HG02763 (cell line): ENCODE results near the gene STAC.

Source experiments
- ATAC-seq: cut with Tn5 transposase; IDR thresholded peaks from one replicate; pipeline ENCODE4 v1.9.1; 2021; ENCODE audit warnings: mild to moderate bottlenecking, moderate library complexity; ENCODE audit not compliant: unreplicated experiment

STAC gene, protein sequence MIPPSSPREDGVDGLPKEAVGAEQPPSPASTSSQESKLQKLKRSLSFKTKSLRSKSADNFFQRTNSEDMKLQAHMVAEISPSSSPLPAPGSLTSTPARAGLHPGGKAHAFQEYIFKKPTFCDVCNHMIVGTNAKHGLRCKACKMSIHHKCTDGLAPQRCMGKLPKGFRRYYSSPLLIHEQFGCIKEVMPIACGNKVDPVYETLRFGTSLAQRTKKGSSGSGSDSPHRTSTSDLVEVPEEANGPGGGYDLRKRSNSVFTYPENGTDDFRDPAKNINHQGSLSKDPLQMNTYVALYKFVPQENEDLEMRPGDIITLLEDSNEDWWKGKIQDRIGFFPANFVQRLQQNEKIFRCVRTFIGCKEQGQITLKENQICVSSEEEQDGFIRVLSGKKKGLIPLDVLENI

DNA sequence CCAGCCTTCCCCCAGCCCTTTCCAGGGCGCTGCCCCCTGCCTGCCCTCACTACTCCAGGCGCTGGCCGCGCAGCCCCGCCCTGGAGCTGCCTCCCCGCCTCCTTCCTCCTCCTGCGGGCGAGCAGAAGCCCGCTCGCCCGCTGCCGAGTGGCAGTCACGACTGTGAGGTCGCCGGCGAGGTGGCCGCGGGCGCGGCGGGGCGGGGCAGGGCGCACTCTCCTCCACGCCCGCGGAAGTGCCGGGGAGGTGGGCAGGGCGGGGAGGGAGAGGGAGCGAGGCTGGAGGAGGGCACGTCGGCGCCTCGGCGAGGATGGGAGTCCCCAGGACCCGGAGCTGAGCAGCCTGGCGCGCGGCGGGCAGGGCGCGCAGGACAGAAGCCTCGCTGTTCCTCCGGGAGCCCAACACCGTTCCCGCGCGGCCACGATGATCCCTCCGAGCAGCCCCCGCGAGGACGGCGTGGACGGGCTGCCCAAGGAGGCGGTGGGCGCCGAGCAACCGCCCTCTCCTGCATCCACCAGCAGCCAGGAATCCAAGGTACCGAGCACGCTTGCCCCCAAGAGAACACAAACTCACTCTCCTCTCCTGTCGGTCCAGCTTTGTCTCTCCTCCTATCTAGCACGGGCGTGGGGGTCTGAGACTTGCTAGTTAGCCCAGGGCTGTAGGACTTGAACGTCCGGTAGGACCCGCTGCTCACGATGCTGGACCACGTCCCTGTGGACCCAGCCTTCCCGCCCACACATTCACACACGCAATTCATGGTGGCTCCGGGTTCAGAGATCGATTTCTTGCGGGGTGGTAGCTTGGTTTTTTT is at the start of gene STAC:
TSS of gene STAC (plus strand) at position 284 of the 811 bp plus-strand sequence. CDS start at position 424, 140 bp downstream.
- ATAC-seq, result no peak

DNA sequence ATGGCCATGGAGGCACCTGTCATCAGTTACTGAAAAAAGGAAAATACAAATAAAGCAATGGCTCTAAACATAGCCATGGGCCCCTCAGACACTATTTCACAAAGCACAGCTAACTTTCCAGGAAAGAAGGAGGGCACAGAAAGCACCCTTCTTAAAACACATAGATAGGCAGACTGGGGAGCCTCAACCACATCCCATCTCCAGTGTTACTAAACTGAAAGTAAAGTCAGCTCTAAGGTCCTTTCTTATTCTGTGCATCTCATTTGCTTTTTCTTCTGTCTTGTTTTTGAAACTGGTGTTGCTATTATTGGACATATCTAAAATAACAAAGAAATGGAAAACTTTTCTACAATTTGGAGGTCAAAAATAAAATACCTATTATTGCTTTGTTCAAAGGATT is 48.2 kb upstream of the STAC start:
- no peak for ATAC-seq

DNA sequence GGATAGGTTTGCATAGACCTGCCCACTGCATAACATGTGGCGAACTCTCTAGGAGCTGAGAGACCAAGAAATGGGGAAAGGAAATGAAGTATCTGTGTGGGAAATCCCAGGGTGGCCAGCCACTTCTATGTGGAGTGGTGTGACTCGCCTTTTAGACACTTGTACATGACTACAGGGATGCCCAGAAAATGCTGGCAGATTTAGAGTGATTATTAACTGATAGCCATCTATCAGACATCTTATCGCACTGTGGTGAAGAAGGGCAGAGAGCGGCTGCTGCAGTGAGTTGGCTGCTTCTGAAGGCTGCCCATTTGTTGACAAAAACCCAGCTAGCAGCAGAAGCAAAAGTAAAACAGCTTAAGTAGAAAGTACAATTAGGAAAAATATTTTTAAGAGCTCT is 18.1 kb upstream of the STAC start:
- no peak for ATAC-seq

DNA sequence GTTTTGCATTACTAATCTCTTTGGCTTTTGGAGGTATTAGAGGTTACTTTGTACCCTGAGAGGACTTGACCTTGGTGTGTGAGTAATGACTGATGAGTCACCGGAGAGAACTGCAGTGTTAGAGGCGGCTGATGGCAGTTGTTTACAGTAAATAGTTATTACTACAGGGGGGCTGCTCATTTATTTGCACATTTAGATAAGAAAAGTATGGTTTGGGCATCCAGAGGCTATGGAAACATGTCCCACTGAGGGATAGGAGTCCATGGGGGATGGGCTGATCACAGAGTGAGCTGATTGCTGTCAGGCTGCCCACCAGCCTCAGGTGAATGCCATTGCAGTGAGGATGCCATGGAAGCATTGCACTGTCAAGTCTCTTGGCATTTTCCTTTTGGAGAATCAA is 17.3 kb upstream of the STAC start:
- ATAC-seq, result no peak

DNA sequence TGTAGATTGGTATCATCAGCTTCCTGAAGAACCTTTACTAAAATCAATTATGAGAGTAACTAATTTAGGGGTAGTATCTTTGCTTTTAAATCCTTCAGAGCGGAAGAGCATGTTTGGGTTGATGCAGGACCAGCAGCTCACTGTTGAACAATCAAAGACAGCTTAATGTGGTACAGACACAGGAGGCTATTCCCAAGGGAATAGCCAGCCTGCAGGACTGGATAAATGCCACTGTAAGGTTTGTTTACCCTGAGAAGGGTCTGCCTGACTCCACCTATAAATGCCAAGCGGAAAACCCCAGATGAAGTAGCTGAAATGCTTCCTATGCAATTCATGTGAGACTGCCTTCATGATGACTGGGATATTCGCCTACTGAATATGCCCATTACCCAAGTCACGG is 16.0 kb upstream of the STAC start:
- ATAC-seq, result no peak

DNA sequence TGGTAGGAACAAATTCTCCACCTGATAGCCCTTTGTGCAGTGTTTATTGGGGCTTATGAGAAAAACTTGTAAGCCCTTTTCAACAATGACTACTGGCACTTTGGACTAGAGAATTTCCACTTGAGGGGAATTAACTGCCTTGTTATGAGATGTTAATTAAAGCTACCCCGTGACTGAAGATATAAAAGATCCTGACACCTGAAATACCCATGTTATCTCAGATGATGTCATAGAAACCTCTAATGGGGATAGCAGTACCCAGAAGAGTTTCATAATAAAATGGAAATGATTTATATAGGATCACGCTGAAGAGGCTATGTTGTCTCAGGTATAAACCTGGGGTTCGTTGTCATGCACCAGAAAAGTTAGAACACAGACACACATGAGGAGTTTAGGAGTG is 14.5 kb upstream of the STAC start:
- ATAC-seq, result no peak

DNA sequence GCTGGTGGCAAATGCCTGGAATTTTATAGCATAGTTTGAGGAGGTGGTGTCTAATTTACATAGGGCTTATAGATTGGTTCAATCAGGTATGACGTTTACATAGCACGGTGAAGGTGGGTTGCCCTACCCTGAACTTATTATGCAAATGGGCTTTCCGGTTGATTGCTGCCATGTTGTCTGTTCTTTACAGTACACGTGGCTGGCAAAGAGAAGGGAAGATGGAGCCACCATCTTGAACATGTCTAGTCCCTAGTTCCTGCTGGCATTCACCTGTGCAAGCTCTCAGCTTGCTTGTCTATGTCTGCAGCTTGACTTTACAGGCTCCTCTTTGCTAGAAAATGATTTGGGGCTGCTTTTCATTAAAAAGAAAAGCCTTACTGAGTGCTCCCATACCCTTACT is 14.0 kb upstream of the STAC start:
- ATAC-seq, result no peak

DNA sequence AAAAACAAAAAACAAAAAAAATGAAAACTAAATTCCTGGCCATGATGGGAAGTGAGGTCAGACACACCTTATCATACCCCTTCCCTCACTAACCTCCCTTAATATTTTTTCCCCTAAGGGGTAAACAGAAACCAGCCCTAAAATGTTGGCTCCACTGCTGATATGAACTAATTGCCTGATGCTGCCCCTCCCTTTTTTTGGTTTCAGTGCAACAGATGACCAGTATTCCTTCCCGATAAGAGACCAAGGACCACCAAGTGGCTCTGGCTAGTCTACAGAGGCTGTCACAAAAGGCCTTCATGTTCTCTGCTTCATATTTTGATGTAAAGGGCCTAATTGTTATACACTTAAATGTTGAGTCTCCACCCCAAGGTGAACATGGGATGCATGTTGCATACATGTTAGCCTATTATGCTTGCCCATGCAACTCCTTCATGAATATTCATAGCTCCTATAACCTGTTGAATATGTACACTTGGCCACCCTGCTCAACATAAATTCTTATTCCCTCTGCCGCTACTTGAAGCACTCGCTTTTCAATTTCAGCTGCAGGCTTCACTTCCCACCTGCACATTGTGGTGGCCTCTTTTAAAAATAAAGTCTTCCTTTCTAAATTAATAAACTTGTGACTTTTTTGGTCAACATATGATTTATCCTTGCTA is 12.3 kb upstream of the STAC start:
- no peak for ATAC-seq

DNA sequence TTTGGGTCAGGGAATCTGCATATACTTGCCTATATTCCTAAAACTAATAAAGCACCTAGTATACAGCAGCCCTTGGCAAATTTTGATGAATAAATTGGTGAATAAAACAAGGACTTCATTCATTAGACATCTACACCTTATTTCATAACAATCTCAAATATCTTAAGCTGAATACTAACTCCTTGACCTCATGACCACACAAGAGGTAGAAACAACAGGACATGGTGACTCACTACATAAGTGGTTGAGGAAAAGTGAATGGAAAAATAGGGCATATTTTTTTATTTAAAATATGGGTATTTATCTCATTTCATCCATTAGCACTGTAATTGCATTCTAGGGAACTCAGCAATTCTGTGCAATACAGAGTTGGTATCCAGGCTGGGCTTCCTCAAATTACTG is 7.8 kb upstream of the STAC start:
- no peak for ATAC-seq

DNA sequence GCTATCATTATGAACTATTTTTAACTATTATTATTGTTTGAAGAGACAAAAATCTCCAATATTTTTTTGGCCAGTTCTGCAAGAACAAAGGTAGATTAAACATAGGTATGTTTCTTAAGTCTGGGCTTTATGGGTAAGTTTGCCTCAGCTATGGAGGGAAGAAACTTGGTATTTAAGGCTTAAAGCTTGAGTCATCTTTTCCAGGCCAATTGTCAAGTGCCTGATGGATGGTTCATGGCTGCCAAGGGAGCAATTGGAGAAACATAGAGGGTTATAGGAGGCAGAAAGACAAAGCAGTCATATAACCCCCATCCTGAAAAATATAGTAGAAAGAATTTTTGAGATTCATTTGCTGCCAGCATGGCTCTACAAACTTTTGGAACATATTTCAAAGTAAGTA is 7.2 kb upstream of the STAC start:
- no peak for ATAC-seq

DNA sequence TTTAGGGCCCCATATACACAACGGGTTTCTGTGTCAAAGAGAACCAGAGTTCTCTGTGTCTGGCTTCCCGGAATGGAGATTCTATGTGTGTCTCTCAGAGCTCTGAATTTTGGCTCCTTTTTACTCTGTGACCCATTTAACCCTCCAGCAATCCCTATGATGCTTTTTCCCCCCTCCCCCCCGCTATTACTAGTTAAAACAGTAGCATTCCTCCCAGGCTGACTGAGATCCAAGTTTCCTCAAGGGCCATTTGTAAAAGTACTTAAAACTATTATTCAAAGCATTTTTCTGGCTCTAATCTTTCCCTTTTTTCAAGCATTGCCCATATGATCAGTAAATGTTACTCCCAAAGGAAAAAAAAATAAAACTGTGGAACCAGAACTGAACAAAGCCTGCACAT is 6.6 kb upstream of the STAC start:
- ATAC-seq, result no peak

DNA sequence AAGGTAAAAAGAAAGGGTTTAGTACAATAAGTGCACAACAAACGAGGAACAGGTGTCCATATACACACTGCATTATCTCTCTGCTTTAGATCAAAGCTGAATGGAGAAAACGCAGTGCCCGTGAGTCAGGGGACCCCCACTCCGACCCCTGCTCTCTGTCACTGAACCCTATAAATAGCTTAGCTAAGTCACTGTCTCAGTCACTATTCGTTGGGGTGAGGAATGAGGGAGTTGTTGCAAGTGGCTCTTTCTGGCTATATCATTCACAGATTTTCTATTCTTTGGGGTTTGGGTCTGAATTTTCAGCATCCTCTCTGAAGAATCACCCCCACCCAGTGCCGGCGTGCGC is 458 bp upstream of the STAC start:
- ATAC-seq, result no peak

DNA sequence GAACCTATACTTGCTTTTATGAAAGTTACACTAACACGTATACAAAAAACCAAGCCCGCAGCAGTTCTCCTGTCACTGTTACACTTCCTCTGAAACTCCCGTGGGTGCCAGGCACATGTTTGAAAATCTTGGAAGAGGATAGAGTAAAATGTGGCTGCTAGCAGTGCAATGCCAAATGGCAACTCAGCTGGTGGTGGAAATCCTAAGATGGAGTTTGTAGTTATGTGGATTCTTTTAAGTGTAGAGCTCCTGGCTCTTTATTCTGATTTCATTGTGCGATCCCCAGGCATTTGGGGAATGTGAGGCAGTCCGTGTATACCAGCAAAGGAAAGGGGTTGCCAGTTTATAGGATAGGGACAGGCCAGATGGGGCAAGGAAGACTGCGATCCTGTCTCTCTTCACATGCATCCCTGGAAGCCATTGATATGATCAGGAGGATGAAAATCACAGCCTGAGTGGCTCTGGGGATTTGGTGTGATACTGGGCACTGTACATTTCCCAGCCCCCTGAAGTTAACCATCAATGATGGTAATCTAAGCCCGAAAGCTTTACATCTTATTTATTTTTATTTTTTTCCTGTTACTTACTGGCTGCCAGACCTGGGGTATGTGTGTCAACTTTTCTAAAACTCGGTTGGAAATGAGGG is 1.1 kb downstream of the STAC start:
- ATAC-seq, result no peak

DNA sequence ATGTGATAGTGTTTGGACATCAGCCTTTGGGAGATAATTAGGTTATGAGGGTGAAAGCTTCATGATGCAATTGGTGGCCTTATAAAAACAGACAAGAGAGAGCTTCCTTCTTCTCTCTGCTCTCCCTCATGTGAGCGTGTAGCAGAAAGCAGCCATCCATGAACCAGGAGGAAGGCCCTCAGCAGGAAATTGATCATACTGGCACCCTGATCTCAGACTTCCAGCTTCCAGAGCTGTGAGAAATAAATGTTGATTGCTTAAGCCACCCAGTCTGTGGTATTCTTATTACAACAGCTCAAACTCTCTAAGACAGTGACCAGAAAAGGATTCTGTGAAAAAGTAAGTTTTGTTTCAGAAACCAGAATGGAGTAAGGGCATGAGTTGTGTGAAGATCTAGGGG is 13.3 kb downstream of the STAC start:
- ATAC-seq, result no peak

DNA sequence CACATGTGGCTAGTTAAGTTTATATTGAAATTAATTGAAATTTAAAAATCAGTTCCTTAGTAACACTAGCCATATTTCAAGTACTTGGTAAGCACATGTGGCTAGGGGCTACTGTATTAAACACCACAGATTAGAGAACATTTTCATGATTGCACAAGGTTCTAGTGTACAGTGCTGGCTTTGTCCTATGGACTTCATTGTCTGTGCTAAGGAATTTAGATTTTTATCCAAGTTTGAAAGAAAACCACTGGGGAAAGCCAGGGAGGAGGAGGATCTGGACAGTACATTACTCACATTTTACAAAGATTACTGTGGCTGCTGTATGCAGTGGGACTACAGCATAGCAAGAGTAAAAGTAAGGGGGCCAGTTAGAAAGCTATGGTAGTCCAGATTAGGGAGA is 13.9 kb downstream of the STAC start:
- ATAC-seq, result no peak

DNA sequence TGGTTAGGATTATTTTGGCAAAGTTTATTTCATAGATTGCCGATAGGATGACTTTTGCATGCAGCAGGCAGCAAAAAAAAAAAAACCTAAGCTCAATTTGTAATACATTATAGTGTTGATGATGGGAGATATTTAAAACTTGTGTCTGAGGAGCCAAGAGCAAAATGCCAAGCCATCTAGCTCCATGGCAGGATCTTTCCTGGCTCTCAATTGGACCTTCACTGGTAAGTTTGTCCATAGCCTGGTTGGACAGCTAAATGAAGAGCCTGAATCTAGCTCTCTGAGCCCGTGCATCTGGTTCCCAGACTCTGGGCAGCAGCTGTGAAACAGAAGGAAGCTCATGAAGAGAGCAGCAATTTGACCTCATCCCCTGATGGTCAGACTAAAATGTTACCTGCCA is 17.5 kb downstream of the STAC start:
- ATAC-seq, result no peak

DNA sequence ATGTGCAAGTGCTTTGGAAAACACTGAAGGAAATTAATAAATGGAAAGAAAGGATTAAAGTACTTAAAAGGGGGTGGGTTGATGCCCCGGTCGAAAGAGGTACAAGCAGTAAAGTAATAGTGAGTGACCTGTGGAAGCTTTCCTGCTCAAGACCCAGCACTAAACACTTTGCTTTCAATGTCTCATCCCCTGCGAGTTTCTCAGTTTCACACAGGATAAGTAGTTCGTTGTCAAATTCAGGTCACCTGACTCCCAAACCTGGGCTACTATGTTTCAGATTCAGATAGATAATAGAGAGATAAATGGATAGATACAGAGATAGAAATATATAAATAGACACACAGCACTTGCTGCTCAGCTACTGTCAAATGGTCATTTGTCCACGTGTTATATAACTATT is 19.6 kb downstream of the STAC start:
- ATAC-seq, result no peak

DNA sequence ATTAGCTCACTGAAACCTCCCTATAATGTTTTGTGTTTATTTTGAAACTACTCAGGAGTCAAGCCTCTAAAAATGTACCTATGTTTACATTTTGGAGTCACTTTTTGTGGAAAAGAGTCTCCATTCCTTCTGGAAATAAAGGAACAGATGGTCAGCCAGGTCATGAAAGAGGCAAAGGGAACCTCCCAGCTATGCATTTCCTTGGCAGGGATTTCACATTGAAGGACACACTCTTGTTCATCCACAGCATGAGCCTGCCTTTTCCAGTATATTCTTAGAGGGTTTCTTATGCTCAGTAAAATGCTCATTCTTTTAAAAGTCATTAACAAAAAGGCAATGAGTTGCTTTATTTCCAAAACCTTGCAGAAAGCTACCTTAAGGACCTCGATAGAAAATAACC is 20.8 kb downstream of the STAC start:
- ATAC-seq, result no peak

DNA sequence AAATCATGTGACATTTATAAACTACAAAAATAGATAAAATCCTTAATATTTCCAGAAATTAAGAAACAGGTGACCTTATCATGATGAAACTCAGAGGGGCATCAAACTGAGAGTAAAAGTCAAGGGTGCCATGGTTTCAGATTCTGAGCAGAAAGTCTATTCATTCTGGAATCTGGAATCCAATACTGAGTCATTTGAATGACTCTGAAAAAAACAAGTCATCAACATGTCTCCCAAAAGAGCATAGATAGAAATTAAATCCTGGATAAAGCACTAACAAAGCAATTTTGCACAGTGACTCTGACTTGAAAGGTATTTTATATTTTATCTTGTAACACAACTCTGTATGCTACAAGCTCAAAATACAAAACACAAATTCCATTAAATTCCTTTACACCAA is 23.4 kb downstream of the STAC start:
- ATAC-seq, result no peak

DNA sequence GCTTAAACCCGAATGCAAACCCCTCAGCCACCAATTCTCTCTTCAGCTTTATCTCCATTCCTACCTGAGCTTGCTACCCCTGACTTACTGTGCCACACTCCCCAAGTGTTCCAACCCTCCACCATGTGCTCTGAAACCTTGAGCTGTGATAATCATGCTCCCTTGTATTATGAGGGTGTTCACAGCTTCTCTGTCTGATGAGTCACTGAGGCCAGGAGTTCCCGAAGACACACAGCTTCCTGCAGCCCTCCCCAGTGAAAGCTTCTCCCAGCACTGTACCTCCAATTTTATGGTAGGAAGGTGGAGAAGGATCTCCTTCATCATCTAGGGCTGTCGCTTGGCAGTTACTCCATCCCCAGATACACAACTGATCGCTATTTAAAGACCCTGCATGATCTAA is 24.9 kb downstream of the STAC start:
- no peak for ATAC-seq

DNA sequence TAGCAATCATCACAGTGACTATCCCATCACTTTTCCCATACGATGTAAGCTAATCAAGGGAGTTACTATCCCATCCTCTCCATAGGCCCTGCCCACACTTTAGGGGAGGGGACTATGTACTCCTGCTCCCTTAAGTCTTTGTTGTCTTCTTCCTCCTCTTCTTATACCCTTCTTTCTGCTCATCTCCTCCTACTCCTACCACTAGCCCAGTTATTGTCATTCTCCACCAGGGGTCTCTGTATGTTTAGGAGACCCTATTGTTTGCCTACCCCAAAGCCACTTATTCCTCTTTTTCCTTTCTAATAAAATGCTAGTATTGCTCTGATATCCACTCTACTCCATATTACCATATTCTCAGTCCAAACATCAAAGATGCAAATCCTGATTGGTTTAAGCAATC is 27.8 kb downstream of the STAC start:
- no peak for ATAC-seq
